Duodenal mucosa (tissue), 2 donors: ENCODE data around the gene PTMS.
"Not testable (repeated sequence)": the region's sequence is repeated elsewhere in the genome, so short reads cannot be mapped to it uniquely, and the experiment has no call there.

Experiments used
- H3K27ac ChIP-seq: one replicate; pipeline ENCODE4 v1.7.0; 2013; ENCODE audit warnings: low read depth, low read length
- H3K27me3 ChIP-seq, 2 donors: one replicate each; pipeline ENCODE4 v1.7.0; 2013; ENCODE audit warnings: low read length in 2 of 2, control low read depth in 1 of 2; ENCODE audit not compliant: insufficient read depth in 2 of 2, control insufficient read depth in 1 of 2
- H3K36me3 ChIP-seq, 2 donors: one replicate each; pipeline ENCODE4 v1.7.0; 2013; ENCODE audit warnings: low read length in 2 of 2, control low read depth in 1 of 2; ENCODE audit not compliant: insufficient read depth in 2 of 2, control insufficient read depth in 1 of 2
- H3K4me1 ChIP-seq, 2 donors: one replicate each; pipeline ENCODE4 v1.7.0; 2013; ENCODE audit warnings: low read length in 2 of 2, control low read depth in 1 of 2; ENCODE audit not compliant: insufficient read depth in 2 of 2, control insufficient read depth in 1 of 2
- H3K4me3 ChIP-seq, 2 donors: one replicate each; pipeline ENCODE4 v1.7.0; 2013; ENCODE audit warnings: low read length in 2 of 2, low read depth in 1 of 2
- H3K9ac ChIP-seq, 2 donors: one replicate each; pipeline ENCODE4 v1.7.0; 2013; ENCODE audit warnings: low read length in 2 of 2, low read depth in 1 of 2
- H3K9me3 ChIP-seq, 2 donors: one replicate each; pipeline ENCODE4 v1.7.0; 2013; ENCODE audit warnings: low read length in 2 of 2, control low read depth in 1 of 2; ENCODE audit not compliant: control insufficient read depth in 1 of 2

The PTMS gene

GRCh38 chr12:6735448-6736191 is 30.5 kb upstream of the PTMS start:
- peaks cover 9 to 14% of the 10 kb centered on the region in 2 donors for H3K36me3 ChIP-seq
- H3K4me1 ChIP-seq, result peaks cover 9 to 12% of the 10 kb centered on the region in 2 donors
- no peaks in the 10 kb centered on the region for H3K9me3 ChIP-seq
- H3K27me3 ChIP-seq, result no peaks in the 10 kb centered on the region
- H3K9ac ChIP-seq, result no peak overlapping the region
- H3K27ac ChIP-seq, result no peak overlapping the region
- H3K4me3 ChIP-seq, result no peak overlapping the region

DNA sequence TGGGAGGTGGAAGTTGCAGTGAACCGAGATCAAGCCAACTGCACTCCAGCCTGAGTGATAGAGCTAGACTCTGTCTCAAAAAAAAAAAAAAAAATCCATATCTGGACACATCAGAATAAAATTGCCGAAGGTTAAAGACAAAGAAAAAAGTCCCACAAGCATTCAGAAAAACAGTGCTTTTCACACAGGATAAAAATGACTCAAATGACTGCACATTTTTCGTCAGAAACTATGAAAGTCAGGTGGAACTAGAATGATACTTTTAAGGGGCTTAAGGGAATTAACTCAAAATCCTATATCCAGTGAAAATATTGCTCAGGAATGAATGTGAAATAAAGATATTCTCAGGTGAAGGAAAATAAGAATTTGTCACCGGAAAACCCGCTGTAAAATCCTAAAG is 29.4 kb upstream of the PTMS start:
- no peak overlapping the region for H3K9ac ChIP-seq
- peaks cover 0 to 3% of the 10 kb centered on the region in 2 donors for H3K36me3 ChIP-seq
- no peaks in the 10 kb centered on the region for H3K9me3 ChIP-seq
- H3K27ac ChIP-seq, result no peak overlapping the region
- no peak overlapping the region for H3K4me3 ChIP-seq
- H3K27me3 ChIP-seq, result no peaks in the 10 kb centered on the region
- H3K4me1 ChIP-seq, result peaks cover 9 to 12% of the 10 kb centered on the region in 2 donors

GRCh38 chr12:6742080-6742479 is 24.1 kb upstream of the PTMS start:
- H3K9me3 ChIP-seq, H3K27me3 ChIP-seq, H3K4me3 ChIP-seq, H3K4me1 ChIP-seq, H3K27ac ChIP-seq, H3K9ac ChIP-seq: not testable (repeated sequence)
- peaks cover 3 to 14% of the 10 kb centered on the region in 2 donors for H3K36me3 ChIP-seq

GRCh38 chr12:6742834-6743233 is 23.3 kb upstream of the PTMS start:
- Histone ChIP-seq H3K4me1 (no peaks in the 10 kb centered on the region), H3K9ac (no peak overlapping the region), H3K27me3 (no peaks in the 10 kb centered on the region), H3K4me3 (no peak overlapping the region), H3K36me3 (peaks cover 10 to 22% of the 10 kb centered on the region in 2 donors), H3K9me3 (no peaks in the 10 kb centered on the region), H3K27ac (no peak overlapping the region)

- H3K4me3 ChIP-seq, H3K27me3 ChIP-seq, H3K27ac ChIP-seq, H3K4me1 ChIP-seq, H3K9ac ChIP-seq, H3K9me3 ChIP-seq: not testable (repeated sequence)
- peaks cover 10 to 27% of the 10 kb centered on the region in 2 donors for H3K36me3 ChIP-seq
These were observed 22.9 kb upstream of the PTMS start for GRCh38 chr12:6743300-6743699.

DNA sequence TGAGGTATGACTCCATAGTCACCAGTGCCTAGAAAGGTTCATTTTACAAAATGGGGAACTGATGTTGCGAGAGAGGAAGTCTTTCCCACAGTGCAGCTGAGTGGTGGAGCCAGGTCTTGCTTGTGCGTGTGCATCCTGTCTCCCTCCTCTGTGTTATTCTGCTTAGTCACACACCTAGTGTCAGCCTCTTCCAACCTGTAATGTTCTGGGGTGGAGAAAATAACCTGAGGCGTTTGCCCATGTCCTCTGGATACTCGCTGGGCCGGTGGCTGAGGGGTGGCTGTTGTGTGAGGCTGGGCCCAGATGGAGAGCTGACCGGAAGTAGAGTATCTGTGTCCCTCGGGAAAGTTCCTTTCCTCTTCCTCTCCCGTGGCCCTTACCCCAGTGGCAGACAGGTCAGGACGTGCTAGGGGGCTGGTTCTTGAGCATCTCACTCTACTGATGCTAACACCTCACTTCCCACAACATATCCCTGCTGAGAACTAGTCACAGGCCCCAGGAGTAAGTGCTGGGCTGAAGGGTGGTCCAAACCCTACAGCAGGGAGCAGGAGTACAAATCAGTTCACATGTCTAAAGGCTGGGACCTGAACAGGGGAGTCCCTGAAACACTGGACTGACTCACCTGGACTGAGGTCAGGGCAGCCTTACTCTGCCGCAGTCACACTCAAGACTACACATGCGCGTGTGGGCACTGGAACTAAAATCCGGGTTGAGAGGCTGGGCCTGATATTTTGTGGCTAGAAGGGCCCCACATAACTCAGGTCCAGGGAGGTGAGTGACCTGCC is 20.2 kb upstream of the PTMS start:
- no peaks in the 10 kb centered on the region for H3K9me3 ChIP-seq
- H3K4me1 ChIP-seq, result no peaks in the 10 kb centered on the region
- H3K4me3 ChIP-seq, result no peak overlapping the region
- H3K27me3 ChIP-seq, result no peaks in the 10 kb centered on the region
- H3K9ac ChIP-seq, result no peak overlapping the region
- peaks cover 32 to 53% of the 10 kb centered on the region in 2 donors for H3K36me3 ChIP-seq
- H3K27ac ChIP-seq, result no peak overlapping the region

DNA sequence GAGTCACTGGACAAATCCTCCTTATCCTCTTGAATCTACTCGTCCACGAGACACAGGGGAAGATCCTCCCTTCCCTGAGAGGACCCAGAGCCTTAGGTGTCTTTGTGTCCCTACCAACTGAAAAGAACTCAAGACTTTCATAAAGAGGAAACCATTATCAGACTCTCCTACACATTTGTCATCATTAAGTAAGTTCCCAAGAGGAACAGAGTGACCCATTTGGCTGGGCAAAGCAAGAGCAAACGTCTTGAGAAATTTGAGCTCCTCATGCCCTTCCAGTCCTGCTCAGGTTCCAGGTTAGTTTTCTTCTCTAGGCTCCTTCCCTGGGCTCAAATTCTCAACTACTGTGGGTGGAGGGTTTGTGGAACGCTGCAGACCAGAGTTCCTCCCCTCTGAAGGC is 18.9 kb upstream of the PTMS start:
- Histone ChIP-seq H3K4me1 (peaks cover 6 to 7% of the 10 kb centered on the region in 2 donors), H3K9ac (no peak overlapping the region), H3K27me3 (no peaks in the 10 kb centered on the region), H3K27ac (no peak overlapping the region), H3K9me3 (no peaks in the 10 kb centered on the region), H3K36me3 (peaks cover 32 to 59% of the 10 kb centered on the region in 2 donors), H3K4me3 (no peak overlapping the region)

- peaks cover 10 to 11% of the 10 kb centered on the region in 2 donors for H3K4me1 ChIP-seq
- no peaks in the 10 kb centered on the region for H3K27me3 ChIP-seq
- H3K9ac ChIP-seq, result no peak overlapping the region
- no peak overlapping the region for H3K27ac ChIP-seq
- no peaks in the 10 kb centered on the region for H3K9me3 ChIP-seq
- H3K36me3 ChIP-seq, result peaks cover 32 to 59% of the 10 kb centered on the region in 2 donors
- H3K4me3 ChIP-seq, result no peak overlapping the region
These were observed 17.4 kb upstream of the PTMS start for GRCh38 chr12:6748761-6749160.

GRCh38 chr12:6750506-6750905 is 15.7 kb upstream of the PTMS start:
- no peaks in the 10 kb centered on the region for H3K9me3 ChIP-seq
- H3K4me1 ChIP-seq, result peaks cover 13 to 20% of the 10 kb centered on the region in 2 donors
- peaks cover 32 to 58% of the 10 kb centered on the region in 2 donors for H3K36me3 ChIP-seq
- no peak overlapping the region for H3K9ac ChIP-seq
- no peaks in the 10 kb centered on the region for H3K27me3 ChIP-seq
- H3K27ac ChIP-seq, result no peak overlapping the region
- no peak overlapping the region for H3K4me3 ChIP-seq

GRCh38 chr12:6751767-6752166 is 14.4 kb upstream of the PTMS start:
- no peak overlapping the region for H3K27ac ChIP-seq
- H3K27me3 ChIP-seq, result no peaks in the 10 kb centered on the region
- peak overlapping the region; percentile 94 to 99 for H3K9ac ChIP-seq
- H3K9me3 ChIP-seq, result no peaks in the 10 kb centered on the region
- peaks cover 32 to 47% of the 10 kb centered on the region in 2 donors for H3K36me3 ChIP-seq
- peak overlapping the region; percentile 89 to 91 for H3K4me3 ChIP-seq
- peaks cover 13 to 20% of the 10 kb centered on the region in 2 donors for H3K4me1 ChIP-seq
